CD4-positive, CD25-positive, alpha-beta regulatory T cell (primary cell): ENCODE measurements around the gene TCN1. TPM values are rescaled to one million over a fixed set of nuclear protein-coding genes. Genes with fewer than 3 reads are reported as not detected.
"Not testable (repeated sequence)": the region's sequence is repeated elsewhere in the genome, so short reads cannot be mapped to it uniquely, and the experiment has no call there.

Source experiments
- ATAC-seq, 2 donors: fragments of 150-1000 bp; cut with Tn5 transposase; one replicate each; pipeline ENCODE4 v1.10.0; 2021; ENCODE audit warnings: low read depth in 2 of 2, moderate number of reproducible peaks in 2 of 2, moderate library complexity in 1 of 2
- DNase-seq, 3 donors: peaks; one replicate each; pipeline versions ENCODE4 v3.0.0 to v3.0.0-alpha.2; 2012 to 2022; ENCODE audit warnings: mixed read lengths in 1 of 3
- H3K27ac ChIP-seq: one replicate; pipeline ENCODE4 v1.7.0; 2013; ENCODE audit warnings: mild to moderate bottlenecking, low read length; ENCODE audit not compliant: insufficient read depth, poor library complexity, severe bottlenecking
- H3K27me3 ChIP-seq: one replicate; pipeline ENCODE4 v1.7.0; 2013; ENCODE audit warnings: low read length; ENCODE audit not compliant: control insufficient read depth, insufficient read depth
- H3K36me3 ChIP-seq: one replicate; pipeline ENCODE4 v1.7.0; 2013; ENCODE audit warnings: mild to moderate bottlenecking, low read length, moderate library complexity; ENCODE audit not compliant: control insufficient read depth, insufficient read depth
- H3K4me1 ChIP-seq: 2 replicates; pipeline ENCODE4 v1.7.0; 2013; ENCODE audit warnings: mild to moderate bottlenecking, low read length; ENCODE audit not compliant: insufficient read depth, control insufficient read depth, poor library complexity, severe bottlenecking
- H3K4me3 ChIP-seq: one replicate; pipeline ENCODE4 v1.7.0; 2013; ENCODE audit warnings: low read depth, mild to moderate bottlenecking, low read length, moderate library complexity
- H3K9me3 ChIP-seq, 2 experiments: 1 replicate in 1 of 2; 2 replicates in 1 of 2; pipeline ENCODE4 v1.7.0; 2013; ENCODE audit warnings: low read length in 2 of 2, mild to moderate bottlenecking in 1 of 2, moderate library complexity in 1 of 2; ENCODE audit not compliant: control insufficient read depth in 2 of 2
- H3K27ac Mint-ChIP-seq, 3 donors: one replicate each; pipeline ENCODE4 v1.8.0; 2020 to 2022; ENCODE audit warnings: mild to moderate bottlenecking in 3 of 3, mixed read lengths in 3 of 3, moderate library complexity in 2 of 3
- H3K27me3 Mint-ChIP-seq: one replicate; pipeline ENCODE4 v1.8.0; 2022; ENCODE audit warnings: mild to moderate bottlenecking, mixed read lengths
- H3K36me3 Mint-ChIP-seq: one replicate; pipeline ENCODE4 v1.8.0; 2020; ENCODE audit warnings: mixed read lengths
- H3K4me1 Mint-ChIP-seq, 4 donors: one replicate each; pipeline ENCODE4 v1.8.0; 2020 to 2022; ENCODE audit warnings: mixed read lengths in 4 of 4, mild to moderate bottlenecking in 1 of 4
- H3K4me3 Mint-ChIP-seq, 4 donors: one replicate each; pipeline ENCODE4 v1.8.0; 2020 to 2022; ENCODE audit warnings: mild to moderate bottlenecking in 4 of 4, mixed read lengths in 4 of 4, moderate library complexity in 3 of 4
- H3K9me3 Mint-ChIP-seq, 7 donors: one replicate each; pipeline ENCODE4 v1.8.0; 2020 to 2022; ENCODE audit warnings: mixed read lengths in 7 of 7, mild to moderate bottlenecking in 3 of 7, moderate library complexity in 2 of 7
- polyA plus RNA-seq, 4 donors: library from polyadenylated mRNA; unstranded; fragments of 300-500 nt; fragmentation: Illumina TruSeq; gene quantifications; one replicate each; pipeline ENCODE4 v1.2.3, GENCODE V29; 2021
- total RNA-seq: library from RNA; stranded (reverse); gene quantifications from one replicate; pipeline ENCODE4 v1.2.3, GENCODE V29; 2022

Gene TCN1
- total and polyA plus RNA-seq, 5 donors from 2014 or later = 0.31 to 1.0 TPM; not detected in 3

DNA sequence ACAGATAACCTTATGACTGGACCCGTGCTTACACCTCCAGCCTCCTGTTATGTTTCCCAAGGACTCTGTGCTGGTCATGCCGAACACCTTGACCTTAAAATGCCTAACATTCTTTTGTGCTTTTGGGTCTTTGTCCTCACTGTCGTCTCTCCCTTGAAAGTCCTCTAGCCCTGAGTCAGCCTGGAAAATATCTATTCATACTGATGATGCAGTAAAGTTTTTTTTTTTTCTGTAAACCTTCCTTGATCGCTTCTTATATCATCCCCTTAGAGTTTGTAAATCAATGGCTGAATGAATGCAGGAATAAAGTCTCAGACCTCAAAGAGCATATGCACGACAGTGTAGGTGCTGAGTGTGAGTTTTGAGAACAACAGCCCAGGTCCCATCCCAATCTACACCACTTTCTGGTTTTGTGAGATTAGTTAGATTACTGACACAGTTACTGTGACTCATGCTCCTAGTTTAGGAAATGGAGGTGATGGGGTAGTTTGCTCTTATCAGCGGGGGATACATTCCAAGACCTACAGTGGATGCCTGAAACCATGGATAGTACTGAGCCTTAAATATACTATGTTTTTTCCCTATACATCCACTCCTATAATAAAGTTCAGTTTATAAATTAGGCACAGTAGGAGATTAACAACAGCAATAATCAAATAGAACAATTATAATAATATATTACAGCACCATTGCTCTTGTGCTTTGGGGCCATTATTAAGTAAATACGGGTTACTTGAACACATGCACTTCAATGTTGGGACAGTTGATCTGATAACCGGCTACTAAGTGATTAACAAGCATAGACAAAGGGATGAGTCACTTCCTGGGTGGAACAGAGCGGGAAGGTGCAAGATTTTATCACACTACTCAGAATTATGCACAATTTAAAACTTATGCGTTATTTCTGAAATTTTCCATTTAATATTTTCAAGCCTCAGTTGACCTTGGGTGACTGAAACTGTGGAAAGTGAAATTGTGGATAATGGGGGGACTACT lies 8.6 kb downstream of the TCN1 start:
- Histone ChIP-seq H3K36me3 (no peaks in the 10 kb centered on the region), H3K4me3 (no peak overlapping the region), H3K4me1 (peaks cover 5% of the 10 kb centered on the region), H3K27ac (no peak overlapping the region), H3K27me3 (no peaks in the 10 kb centered on the region), H3K9me3 (no peaks in the 10 kb centered on the region)
- DNase-seq (peak in 1 of 3 donors; percentile 71), ATAC-seq (peak; percentile 46 to 62)
- Mint-ChIP-seq H3K27me3 (peaks cover 4% of the 10 kb centered on the region), H3K27ac (no peak overlapping the region), H3K9me3 (peaks cover 0 to 5% (median 1%) of the 10 kb centered on the region in 7 donors), H3K4me1 (peaks cover 4 to 16% (median 8%) of the 10 kb centered on the region in 4 donors), H3K36me3 (no peaks in the 10 kb centered on the region), H3K4me3 (no peak overlapping the region)

DNA sequence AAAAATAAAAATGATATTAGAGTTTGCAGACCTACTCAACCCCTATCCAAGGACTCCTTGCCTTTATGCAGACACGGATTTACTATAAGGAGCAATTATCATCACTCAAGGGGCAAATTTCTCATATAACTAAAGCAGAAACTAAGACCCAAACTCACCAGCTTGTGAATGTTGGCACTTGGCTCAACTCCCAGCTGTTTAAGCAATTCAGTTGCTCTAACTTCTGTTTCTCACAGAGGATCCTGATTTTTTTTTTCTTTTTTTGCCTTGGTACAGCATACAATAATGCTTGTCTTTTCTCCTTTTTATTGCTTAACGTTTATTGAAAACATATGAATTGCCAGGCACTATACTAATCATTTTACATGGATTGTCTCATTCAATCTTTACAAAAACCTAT lies 11.4 kb downstream of the TCN1 start:
- H3K9me3 ChIP-seq = no peaks in the 10 kb centered on the region
- no peak overlapping the region for H3K4me3 ChIP-seq
- no peak overlapping the region for H3K4me3 Mint-ChIP-seq
- H3K27ac ChIP-seq = no peak overlapping the region
- no peaks in the 10 kb centered on the region for H3K36me3 Mint-ChIP-seq
- H3K9me3 Mint-ChIP-seq = peaks cover 0 to 5% (median 1%) of the 10 kb centered on the region in 7 donors
- H3K27me3 Mint-ChIP-seq = peaks cover 4% of the 10 kb centered on the region
- H3K27ac Mint-ChIP-seq = no peak overlapping the region
- peaks cover 5% of the 10 kb centered on the region for H3K4me1 ChIP-seq
- H3K27me3 ChIP-seq = no peaks in the 10 kb centered on the region
- no peaks in the 10 kb centered on the region for H3K36me3 ChIP-seq
- H3K4me1 Mint-ChIP-seq = peaks cover 4 to 16% (median 8%) of the 10 kb centered on the region in 4 donors
- no peak for ATAC-seq
- DNase-seq = no peak

DNA sequence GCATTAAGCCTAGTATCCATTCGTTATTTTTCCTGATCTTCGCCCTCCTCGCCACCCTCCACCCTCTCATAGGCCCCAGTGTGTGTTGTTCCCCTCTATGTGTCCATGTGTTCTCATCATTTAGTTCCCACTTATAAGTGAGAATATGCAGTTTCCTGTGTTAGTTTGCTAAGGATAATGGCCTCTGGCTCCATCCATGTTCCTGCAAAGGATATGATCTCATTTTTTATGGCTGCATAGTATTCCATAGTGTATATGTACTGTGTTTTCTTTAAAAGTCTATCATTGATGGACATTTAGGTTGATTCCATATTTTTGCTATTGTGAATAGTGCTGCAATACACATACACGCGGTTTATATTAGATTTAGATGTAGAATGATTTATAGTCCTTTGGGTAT lies 14.9 kb downstream of the TCN1 start:
- not testable (repeated sequence) for H3K4me1 Mint-ChIP-seq

DNA sequence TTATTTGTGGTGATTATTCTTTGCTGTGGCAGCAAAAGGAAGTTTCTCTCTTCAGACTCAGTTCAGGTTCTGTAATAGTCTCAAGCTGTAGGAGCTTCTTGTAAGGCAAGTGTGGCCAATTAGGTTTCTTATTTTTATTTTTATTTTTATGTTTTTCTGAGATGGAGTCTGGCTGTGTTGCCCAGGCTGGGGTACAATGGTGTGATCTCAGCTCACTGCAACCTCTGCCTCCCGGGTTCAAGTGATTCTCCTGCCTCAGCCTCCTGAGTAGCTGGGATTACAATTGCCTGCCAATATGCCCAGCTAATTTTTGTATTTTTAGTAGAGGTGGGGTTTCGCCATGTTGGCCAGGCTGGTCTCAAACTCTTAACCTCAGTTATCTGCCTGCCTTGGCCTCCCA lies 16.7 kb downstream of the TCN1 start:
- H3K36me3 ChIP-seq, ATAC-seq, DNase-seq, H3K36me3 Mint-ChIP-seq, H3K9me3 Mint-ChIP-seq, H3K4me1 ChIP-seq, H3K27me3 Mint-ChIP-seq, H3K4me3 Mint-ChIP-seq, H3K4me3 ChIP-seq, H3K27ac Mint-ChIP-seq, H3K27ac ChIP-seq, H3K27me3 ChIP-seq, H3K9me3 ChIP-seq, H3K4me1 Mint-ChIP-seq: not testable (repeated sequence)

More for the DNA sequence above, 14.9 kb downstream of the TCN1 start:
- DNase-seq, H3K27me3 Mint-ChIP-seq, H3K27ac ChIP-seq, H3K9me3 ChIP-seq, ATAC-seq, H3K36me3 Mint-ChIP-seq, H3K36me3 ChIP-seq, H3K27me3 ChIP-seq, H3K9me3 Mint-ChIP-seq, H3K27ac Mint-ChIP-seq, H3K4me1 ChIP-seq, H3K4me3 Mint-ChIP-seq, H3K4me3 ChIP-seq: not testable (repeated sequence)

DNA sequence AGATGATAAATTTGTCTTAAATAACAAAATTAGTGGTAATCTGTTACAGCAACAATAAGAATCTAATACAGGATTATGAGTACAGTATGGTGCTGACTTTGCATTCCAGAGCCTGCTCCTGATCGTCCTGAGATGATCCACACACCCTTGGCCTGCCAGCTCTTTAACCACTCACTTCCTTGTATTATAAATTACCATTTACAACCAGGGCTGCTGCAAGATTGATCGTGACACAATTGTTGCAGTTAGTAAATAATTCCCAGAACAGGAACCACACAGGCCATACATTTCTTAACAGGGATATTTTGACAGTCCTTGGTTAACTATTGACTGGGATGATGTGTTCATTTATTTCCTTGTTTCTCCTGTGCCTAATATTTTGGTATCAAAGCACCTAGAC lies 17.2 kb downstream of the TCN1 start:
- Mint-ChIP-seq H3K9me3 (peaks cover 0 to 5% (median 0%) of the 10 kb centered on the region in 7 donors), H3K36me3 (no peaks in the 10 kb centered on the region), H3K27ac (no peak overlapping the region)

DNA sequence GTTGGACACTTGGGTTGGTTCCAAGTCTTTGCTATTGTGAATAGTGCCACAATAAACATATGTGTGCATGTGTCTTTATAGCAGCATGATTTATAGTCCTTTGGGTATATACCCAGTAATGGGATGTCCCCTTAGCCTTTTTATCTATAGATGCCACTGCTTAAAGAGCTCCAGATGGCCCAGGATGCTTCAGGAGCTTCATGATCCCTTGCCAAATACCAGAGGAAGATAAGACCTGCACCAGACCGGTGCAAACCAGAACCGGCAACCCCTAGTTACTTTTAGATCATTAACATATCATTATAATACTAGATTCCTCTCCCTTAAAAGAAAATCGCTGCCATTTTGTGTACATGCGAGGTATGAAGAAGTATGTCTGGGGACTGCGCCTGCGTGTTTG lies 17.8 kb downstream of the TCN1 start:
- not testable (repeated sequence) for H3K4me1 ChIP-seq, H3K36me3 Mint-ChIP-seq, H3K9me3 ChIP-seq, H3K4me1 Mint-ChIP-seq, H3K36me3 ChIP-seq, H3K27me3 ChIP-seq, H3K27ac ChIP-seq, ATAC-seq, H3K27me3 Mint-ChIP-seq, H3K4me3 ChIP-seq, DNase-seq, H3K4me3 Mint-ChIP-seq, H3K9me3 Mint-ChIP-seq, H3K27ac Mint-ChIP-seq

More for the DNA sequence above, 17.2 kb downstream of the TCN1 start:
- DNase-seq (no peak), ATAC-seq (no peak)
- Mint-ChIP-seq H3K4me1 (no peaks in the 10 kb centered on the region), H3K4me3 (no peak overlapping the region), H3K27me3 (no peaks in the 10 kb centered on the region)
- H3K4me1 ChIP-seq = no peaks in the 10 kb centered on the region
- no peaks in the 10 kb centered on the region for H3K27me3 ChIP-seq
- H3K36me3 ChIP-seq = no peaks in the 10 kb centered on the region
- H3K27ac ChIP-seq = no peak overlapping the region
- no peaks in the 10 kb centered on the region for H3K9me3 ChIP-seq
- no peak overlapping the region for H3K4me3 ChIP-seq

DNA sequence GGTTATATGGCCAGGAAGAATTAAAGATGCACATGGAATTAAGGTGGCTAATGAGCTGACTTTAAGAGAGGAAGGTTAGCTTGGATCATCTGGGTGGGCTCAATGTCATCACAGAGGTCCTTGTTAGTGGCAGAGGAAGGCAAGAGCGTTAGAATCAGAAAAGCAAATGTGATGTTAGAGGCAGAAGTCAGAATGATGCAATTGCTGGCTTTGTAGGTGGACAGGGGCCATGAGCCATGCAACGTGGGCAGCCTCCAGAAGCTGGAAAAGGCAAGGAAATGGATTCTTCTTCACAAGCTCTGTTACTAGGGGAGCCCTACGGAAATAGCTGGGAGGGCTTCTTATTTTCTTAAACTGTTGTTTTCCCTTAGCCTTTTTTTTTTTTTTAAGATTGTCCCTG lies 18.7 kb downstream of the TCN1 start:
- Histone ChIP-seq H3K9me3 (no peaks in the 10 kb centered on the region), H3K4me3 (no peak overlapping the region), H3K36me3 (no peaks in the 10 kb centered on the region), H3K4me1 (no peaks in the 10 kb centered on the region), H3K27me3 (no peaks in the 10 kb centered on the region), H3K27ac (no peak overlapping the region)
- Mint-ChIP-seq H3K4me1 (no peaks in the 10 kb centered on the region), H3K4me3 (no peak overlapping the region), H3K27ac (no peak overlapping the region), H3K27me3 (no peaks in the 10 kb centered on the region), H3K36me3 (no peaks in the 10 kb centered on the region), H3K9me3 (peaks cover 0 to 5% (median 0%) of the 10 kb centered on the region in 7 donors)
- DNase-seq (no peak), ATAC-seq (no peak)

DNA sequence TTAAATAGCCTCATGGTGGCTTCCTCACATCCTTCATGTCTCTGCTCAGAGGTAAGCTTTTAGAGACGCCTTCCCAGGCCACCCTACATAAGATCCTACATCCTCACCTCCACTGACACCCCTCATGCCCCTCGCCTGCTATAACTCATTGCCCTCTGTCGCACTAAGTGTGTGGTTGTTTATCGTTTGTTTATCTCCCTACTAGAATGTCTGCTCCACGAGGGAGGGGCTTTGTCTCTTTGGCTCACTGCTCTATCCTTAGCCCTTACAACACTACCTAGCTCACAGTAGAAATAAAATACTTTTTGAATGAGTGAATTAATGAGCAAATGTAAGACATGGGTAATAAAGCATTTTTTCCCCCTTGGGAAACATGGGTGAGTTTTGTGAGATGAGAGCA lies 19.7 kb downstream of the TCN1 start:
- H3K36me3 ChIP-seq = no peaks in the 10 kb centered on the region
- Mint-ChIP-seq H3K9me3 (peaks cover 0 to 5% (median 0%) of the 10 kb centered on the region in 7 donors), H3K36me3 (no peaks in the 10 kb centered on the region), H3K4me3 (no peak overlapping the region), H3K4me1 (no peaks in the 10 kb centered on the region), H3K27ac (no peak overlapping the region), H3K27me3 (no peaks in the 10 kb centered on the region)
- no peak for ATAC-seq
- H3K9me3 ChIP-seq = no peaks in the 10 kb centered on the region
- H3K4me3 ChIP-seq = no peak overlapping the region
- no peak overlapping the region for H3K27ac ChIP-seq
- no peak for DNase-seq
- no peaks in the 10 kb centered on the region for H3K27me3 ChIP-seq
- H3K4me1 ChIP-seq = no peaks in the 10 kb centered on the region
